NB4 (cell line): ENCODE data around the gene SNAI3.
A peak's percentile ranks its signal among the peaks of the same experiment; 100 is the strongest.

ENCODE experiments used
- DNase-seq: peaks from one replicate; pipeline ENCODE4 v3.0.0; 2010; ENCODE audit warnings: low read depth
- H3K4me3 ChIP-seq: one replicate; pipeline ENCODE4 v1.5.1; 2011; ENCODE audit warnings: mild to moderate bottlenecking, low read depth, low read length, moderate library complexity
- MYC ChIP-seq: IDR thresholded peaks from 2 replicates; pipeline ENCODE4 v1.6.1; 2011; ENCODE audit warnings: low read depth, low read length
- POLR2A ChIP-seq: IDR thresholded peaks from 2 replicates; pipeline ENCODE4 v1.6.1; 2011; ENCODE audit warnings: mild to moderate bottlenecking; ENCODE audit not compliant: insufficient read length; ENCODE audit errors: extremely low read depth
- TF ChIP-seq, protein P1 (sequence below): IDR thresholded peaks from 2 replicates; pipeline ENCODE4 v1.6.1; 2011; ENCODE audit warnings: low read depth, low read length
- TF ChIP-seq, protein P2 (sequence below): IDR thresholded peaks from one replicate; pipeline ENCODE4 v1.5.1; 2012; ENCODE audit warnings: low read depth, low read length

Gene SNAI3

DNA sequence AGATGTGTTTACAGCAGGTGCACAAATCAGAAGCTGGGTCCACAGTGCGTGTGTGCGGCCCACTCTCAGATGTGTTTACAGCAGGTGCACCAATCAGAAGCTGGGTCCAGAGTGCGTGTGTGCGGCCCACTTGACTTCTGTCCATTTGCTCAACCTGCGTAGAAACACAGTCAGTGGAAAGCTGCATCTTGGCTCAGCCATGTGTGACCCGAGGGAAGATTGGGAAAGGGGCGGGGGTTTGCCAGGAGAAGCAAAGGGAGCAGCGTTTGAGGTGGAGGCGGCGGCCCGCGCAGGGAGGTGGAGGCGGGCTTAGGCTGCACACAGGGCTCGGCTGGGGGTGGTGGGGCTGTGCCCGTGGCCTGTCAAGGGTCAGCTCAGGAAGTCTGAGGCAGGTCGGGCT, 24.2 kb upstream of the SNAI3 start:
- no peak for DNase-seq
- H3K4me3 ChIP-seq, result no peak overlapping the region
- TF ChIP-seq, protein P1, sequence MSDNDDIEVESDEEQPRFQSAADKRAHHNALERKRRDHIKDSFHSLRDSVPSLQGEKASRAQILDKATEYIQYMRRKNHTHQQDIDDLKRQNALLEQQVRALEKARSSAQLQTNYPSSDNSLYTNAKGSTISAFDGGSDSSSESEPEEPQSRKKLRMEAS, result no peak
- TF ChIP-seq, protein P2, sequence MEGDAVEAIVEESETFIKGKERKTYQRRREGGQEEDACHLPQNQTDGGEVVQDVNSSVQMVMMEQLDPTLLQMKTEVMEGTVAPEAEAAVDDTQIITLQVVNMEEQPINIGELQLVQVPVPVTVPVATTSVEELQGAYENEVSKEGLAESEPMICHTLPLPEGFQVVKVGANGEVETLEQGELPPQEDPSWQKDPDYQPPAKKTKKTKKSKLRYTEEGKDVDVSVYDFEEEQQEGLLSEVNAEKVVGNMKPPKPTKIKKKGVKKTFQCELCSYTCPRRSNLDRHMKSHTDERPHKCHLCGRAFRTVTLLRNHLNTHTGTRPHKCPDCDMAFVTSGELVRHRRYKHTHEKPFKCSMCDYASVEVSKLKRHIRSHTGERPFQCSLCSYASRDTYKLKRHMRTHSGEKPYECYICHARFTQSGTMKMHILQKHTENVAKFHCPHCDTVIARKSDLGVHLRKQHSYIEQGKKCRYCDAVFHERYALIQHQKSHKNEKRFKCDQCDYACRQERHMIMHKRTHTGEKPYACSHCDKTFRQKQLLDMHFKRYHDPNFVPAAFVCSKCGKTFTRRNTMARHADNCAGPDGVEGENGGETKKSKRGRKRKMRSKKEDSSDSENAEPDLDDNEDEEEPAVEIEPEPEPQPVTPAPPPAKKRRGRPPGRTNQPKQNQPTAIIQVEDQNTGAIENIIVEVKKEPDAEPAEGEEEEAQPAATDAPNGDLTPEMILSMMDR, result no peak
- TF ChIP-seq MYC (no peak), POLR2A (no peak)

- TF ChIP-seq, protein P2, result no peak
- TF ChIP-seq MYC, result no peak
- TF ChIP-seq, protein P1, result no peak
- TF ChIP-seq POLR2A, result no peak
- peak overlapping the region; percentile 90 for H3K4me3 ChIP-seq
These were observed 20.9 kb upstream of the SNAI3 start for GRCh38 chr16:88706965-88707826.

GRCh38 chr16:88706229-88706964, 20.1 kb upstream of the SNAI3 start, which contains the start of the genes CTU2 and RNF166:
TSS of gene CTU2 (plus strand) at chr16:88706503. CDS start at chr16:88706531, 28 bp downstream.
TSS of gene RNF166 (minus strand) at chr16:88706408. CDS start at chr16:88706325, 83 bp downstream.
- H3K4me3 ChIP-seq, result peak within 1 kb of the TSS; percentile 95
- TF ChIP-seq POLR2A (peak; percentile 34), MYC (peak; percentile 90)
- TF ChIP-seq, protein P2, result no peak
- TF ChIP-seq, protein P1, result peak; percentile 97
- DNase-seq, result peak; percentile 92

More at GRCh38 chr16:88706965-88707826, 20.9 kb upstream of the SNAI3 start:
- DNase-seq, result no peak

DNA sequence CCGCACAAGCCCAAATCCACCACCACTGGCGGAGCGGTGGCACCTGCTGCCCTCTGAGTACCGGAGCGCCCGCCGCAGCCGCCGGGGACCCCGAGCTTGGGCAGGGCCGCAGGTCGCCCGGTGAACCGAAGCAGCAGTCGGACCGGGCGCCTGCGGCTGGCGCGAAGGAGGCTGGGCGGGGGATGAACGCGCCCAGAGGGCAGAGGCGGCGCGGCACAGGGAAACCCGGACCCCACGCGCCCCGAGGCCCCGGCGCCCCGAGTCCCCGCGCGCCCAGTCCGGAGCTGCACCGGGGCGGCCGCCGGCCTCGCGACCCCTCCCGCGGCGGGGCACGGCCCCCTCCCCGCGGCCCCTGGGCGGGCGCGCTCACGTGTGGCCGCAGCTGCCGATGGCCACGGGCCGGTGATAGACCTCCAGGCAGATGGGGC, 19.5 kb upstream of the SNAI3 start:
- TF ChIP-seq, protein P2, result no peak
- TF ChIP-seq, protein P1, result no peak
- TF ChIP-seq MYC (no peak), POLR2A (no peak)
- peak overlapping the region; percentile 95 for H3K4me3 ChIP-seq
- no peak for DNase-seq

DNA sequence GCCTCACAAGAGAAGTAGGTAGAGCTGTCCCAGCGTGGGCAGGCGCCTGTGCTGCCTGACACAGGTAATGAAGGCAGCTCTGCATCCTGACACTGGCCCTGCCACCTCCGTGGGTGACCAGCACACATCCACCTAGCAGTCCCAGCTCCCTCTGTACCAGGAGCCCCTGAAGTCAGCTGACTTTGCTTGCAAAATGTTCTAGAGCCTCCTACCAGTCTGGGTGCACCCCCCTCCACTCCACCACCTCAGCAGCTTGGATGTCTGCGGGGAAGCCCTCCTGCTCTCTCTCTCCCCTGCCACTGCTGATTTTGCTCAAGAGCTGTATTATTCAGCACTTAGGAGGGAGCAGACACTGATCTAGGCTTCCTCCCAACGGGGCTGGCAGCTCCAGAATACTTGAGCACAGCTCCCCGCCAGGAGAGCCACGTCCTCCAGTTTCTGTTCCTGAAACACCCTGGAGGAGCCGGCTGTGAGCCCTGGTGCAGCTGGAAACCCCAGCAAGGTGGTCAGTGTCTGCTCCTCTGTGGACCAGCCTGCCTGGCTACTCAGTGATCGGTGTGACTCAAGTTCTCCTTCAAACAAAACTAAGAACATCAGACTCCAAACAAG, 18.9 kb upstream of the SNAI3 start:
- peak overlapping the region; percentile 95 for H3K4me3 ChIP-seq
- TF ChIP-seq POLR2A (no peak), MYC (no peak)
- TF ChIP-seq, protein P1, result no peak
- TF ChIP-seq, protein P2, result no peak
- DNase-seq, result peak; percentile 75
